SK-N-SH (cell line): Measurements from ENCODE around the gene ARHGAP26. TPM values are rescaled to one million over a fixed set of nuclear protein-coding genes. Genes with fewer than 3 reads are reported as not detected.

Experiments
- CTCF ChIA-PET: fragments of 300-600, 350-600 bp; formaldehyde crosslinking; extraction: SDS; loops from one replicate; lab custom pipeline; 2021; lab: Yijun Ruan, JAX
- POLR2A ChIA-PET: fragments of 350-600 bp; sonication (Branson Sonifier 250); formaldehyde crosslinking; extraction: SDS; loops from one replicate; lab custom pipeline; 2020; ENCODE audit warnings: antibody characterized with exemption, inconsistent platforms; lab: Yijun Ruan, JAX
- DNase-seq: peaks from one replicate; pipeline ENCODE4 v3.0.0; 2012
- H2AFZ ChIP-seq: fragments of 200-600 bp; sonication (generic); 2 replicates; pipeline ENCODE4 v1.8.1; 2016; ENCODE audit warnings: antibody characterized with exemption, mild to moderate bottlenecking, low read depth
- H3F3A ChIP-seq: fragments of 200-600 bp; sonication (generic); replicated peaks from 2 replicates; pipeline ENCODE3; 2016; ENCODE audit warnings: antibody characterized with exemption, mild to moderate bottlenecking; ENCODE audit not compliant: insufficient read depth
- H3K27ac ChIP-seq, 2 experiments: fragments of 200-500 bp in 1 of 2; fragments of 200-600 bp in 1 of 2; sonication (Bioruptor generic) in 1 of 2; sonication (generic), shearing (Covaris generic) in 1 of 2; 2 replicates each; pipeline versions ENCODE4 v1.5.1 to v1.6.1; 2014 to 2016; ENCODE audit warnings: low read depth in 2 of 2, inconsistent platforms in 1 of 2, low read length in 1 of 2, mild to moderate bottlenecking in 1 of 2, mixed read lengths in 1 of 2
- H3K27me3 ChIP-seq: fragments of 200-600 bp; sonication (generic), shearing (Covaris generic); 2 replicates; pipeline ENCODE4 v1.6.1; 2016; ENCODE audit warnings: mixed run types; ENCODE audit not compliant: insufficient read depth
- H3K36me3 ChIP-seq, 2 experiments: fragments of 200-500 bp in 1 of 2; fragments of 200-600 bp in 1 of 2; sonication (Bioruptor generic) in 1 of 2; sonication (generic) in 1 of 2; replicated peaks in 1 of 2; 2 replicates each; pipeline versions ENCODE3 to v1.5.1; 2014 to 2016; ENCODE audit warnings: low read length in 1 of 2, mild to moderate bottlenecking in 1 of 2; ENCODE audit not compliant: insufficient read depth in 2 of 2, control insufficient read depth in 1 of 2
- H3K4me1 ChIP-seq, 2 experiments: fragments of 200-500 bp in 1 of 2; fragments of 200-600 bp in 1 of 2; sonication (Bioruptor generic) in 1 of 2; sonication (generic), shearing (Covaris generic) in 1 of 2; 2 replicates each; pipeline versions ENCODE4 v1.5.1 to v1.6.1; 2014 to 2016; ENCODE audit warnings: low read depth in 1 of 2, low read length in 1 of 2, mixed run types in 1 of 2; ENCODE audit not compliant: insufficient read depth in 2 of 2, control insufficient read depth in 1 of 2
- H3K4me2 ChIP-seq: fragments of 200-600 bp; sonication (generic), shearing (Covaris generic); 2 replicates; pipeline ENCODE4 v1.6.1; 2017; ENCODE audit warnings: mixed run types
- H3K4me3 ChIP-seq, 2 experiments: fragments of 200-500 bp in 1 of 2; fragments of 200-600 bp in 1 of 2; sonication (Bioruptor generic) in 1 of 2; sonication (generic), shearing (Covaris generic) in 1 of 2; 2 replicates each; pipeline versions ENCODE4 v1.5.1 to v1.8.1; 2014 to 2016; ENCODE audit warnings: low read depth in 2 of 2, inconsistent platforms in 1 of 2, low read length in 1 of 2, mild to moderate bottlenecking in 1 of 2, mixed read lengths in 1 of 2, moderate library complexity in 1 of 2
- H3K79me2 ChIP-seq: fragments of 200-600 bp; sonication (generic); 2 replicates; pipeline ENCODE4 v1.8.1; 2017; ENCODE audit warnings: mild to moderate bottlenecking; ENCODE audit not compliant: insufficient read depth
- H3K9ac ChIP-seq: fragments of 200-600 bp; sonication (generic); 2 replicates; pipeline ENCODE4 v1.6.1; 2017; ENCODE audit warnings: mixed run types
- H3K9me2 ChIP-seq: fragments of 200-600 bp; sonication (generic); 2 replicates; pipeline ENCODE4 v1.6.1; 2017; ENCODE audit warnings: mixed run types
- H3K9me3 ChIP-seq: fragments of 200-600 bp; sonication (generic); 2 replicates; pipeline ENCODE4 v1.6.1; 2017; ENCODE audit warnings: mixed run types, mild to moderate bottlenecking, moderate library complexity
- H4K20me1 ChIP-seq: fragments of 200-600 bp; sonication (generic); 2 replicates; pipeline ENCODE4 v1.6.1; 2017; ENCODE audit warnings: mild to moderate bottlenecking, mixed run types; ENCODE audit not compliant: insufficient read depth
- EP300 ChIP-seq, 2 experiments: IDR thresholded peaks; 2 replicates each; pipeline versions ENCODE4 v1.4.0 to v1.6.1; 2012; ENCODE audit warnings: borderline replicate concordance in 1 of 2, low read depth in 1 of 2, low read length in 1 of 2
- EZH2phosphoT487 ChIP-seq: fragments of 200-600 bp; sonication (generic); IDR thresholded peaks from 2 replicates; pipeline ENCODE4 v1.6.1; 2017; ENCODE audit warnings: low read depth, mixed run types, mild to moderate bottlenecking, antibody characterized with exemption, moderate library complexity, borderline replicate concordance
- FOXJ3 ChIP-seq: sonication (generic); formaldehyde crosslinking; IDR thresholded peaks from 2 replicates; pipeline ENCODE4 v1.5.1; 2020; ENCODE audit warnings: mild to moderate bottlenecking, missing genetic modification reagents
- GATA2 ChIP-seq: sonication (generic); formaldehyde crosslinking; IDR thresholded peaks from 2 replicates; pipeline ENCODE4 v1.5.0; 2020; ENCODE audit warnings: mild to moderate bottlenecking, missing genetic modification reagents
- TCF12 ChIP-seq: IDR thresholded peaks from 2 replicates; pipeline ENCODE4 v1.4.0; 2012
- TEAD4 ChIP-seq: IDR thresholded peaks from 2 replicates; pipeline ENCODE4 v1.4.0; 2012; ENCODE audit warnings: mild to moderate bottlenecking, borderline replicate concordance; ENCODE audit not compliant: insufficient read depth
- YY1 ChIP-seq: IDR thresholded peaks from 2 replicates; pipeline ENCODE4 v1.4.0; 2012; ENCODE audit warnings: low read depth, mild to moderate bottlenecking
- WGBS: methylation state at CpG from one replicate; pipeline ENCODE4 v1.1.6; 2017; ENCODE audit warnings: low lambda C conversion rate; 5-methylcytosine and 5-hydroxymethylcytosine counted together
- polyA plus RNA-seq, 3 experiments: library from polyadenylated mRNA; depleted of rRNA; stranded (reverse); fragments of >200 nt; gene quantifications; 2 replicates each; pipeline ENCODE4 v1.2.3, GENCODE V29; 2012
- TF ChIP-seq, protein P1 (sequence below): IDR thresholded peaks from 2 replicates; pipeline ENCODE4 v1.4.0; 2012; ENCODE audit warnings: low read depth
- TF ChIP-seq, protein P2 (sequence below): IDR thresholded peaks from 2 replicates; pipeline ENCODE4 v1.6.1; 2012; ENCODE audit warnings: mild to moderate bottlenecking, low read depth, low read length, moderate library complexity
- TF ChIP-seq, protein P3 (sequence below): fragments of 150-350 bp; IDR thresholded peaks from 2 replicates; pipeline ENCODE4 v1.6.1; 2017; ENCODE audit warnings: antibody characterized with exemption, low read length, low read depth, borderline replicate concordance

Gene ARHGAP26
- polyA plus RNA-seq, 1 of the 3 experiments (the other 2 are of a cell fraction): 6.1 TPM

DNA sequence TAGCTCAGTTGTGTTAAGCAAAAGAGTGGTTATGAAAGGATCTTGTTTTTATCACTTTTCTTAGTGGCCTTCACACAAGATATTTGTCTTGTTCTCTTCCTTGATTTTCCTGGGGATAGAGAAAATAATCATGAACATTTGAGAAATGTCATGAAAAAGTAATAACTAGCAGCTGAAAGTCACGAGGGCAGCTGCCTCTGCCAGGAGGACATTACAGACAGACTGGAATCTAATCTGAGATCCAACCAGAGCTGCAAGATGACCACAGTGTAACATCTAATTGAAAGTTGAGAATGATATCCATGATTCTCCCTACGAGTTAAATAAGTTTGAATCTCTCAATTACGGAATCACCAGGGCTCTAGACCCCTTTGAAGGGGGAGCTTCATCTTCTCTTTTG, 274.9 kb downstream of the ARHGAP26 start (continued):
- TF ChIP-seq, protein P1, sequence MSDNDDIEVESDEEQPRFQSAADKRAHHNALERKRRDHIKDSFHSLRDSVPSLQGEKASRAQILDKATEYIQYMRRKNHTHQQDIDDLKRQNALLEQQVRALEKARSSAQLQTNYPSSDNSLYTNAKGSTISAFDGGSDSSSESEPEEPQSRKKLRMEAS: no peak
- TF ChIP-seq, all 33 proteins: peak for 0

- Histone ChIP-seq H3K9me2 (no peaks in the 10 kb centered on the region), H3K27me3 (no peaks in the 10 kb centered on the region), H2AFZ (no peak overlapping the region), H3K4me2 (no peak overlapping the region), H3K4me1 (peaks cover 11 to 14% of the 10 kb centered on the region in 2 experiments; a peak in 3 of 4 replicates), H3K36me3 (peaks cover 0 to 21% of the 10 kb centered on the region in 2 experiments), H3K9ac (no peak overlapping the region), H3K9me3 (no peaks in the 10 kb centered on the region), H3K79me2 (no peaks in the 10 kb centered on the region), H3F3A (no peaks in the 10 kb centered on the region), H4K20me1 (no peaks in the 10 kb centered on the region), H3K27ac (no peak overlapping the region), H3K4me3 (no peak overlapping the region)
- 96% methylated on average over 1 of the region's 1 CpG for WGBS
- no peak for DNase-seq
- POLR2A ChIA-PET: no interaction called here
- no peak for TF ChIP-seq YY1
- no peak for TF ChIP-seq GATA2 (CRISPR knock-in tag)
- CTCF ChIA-PET: no interaction called here
Observed at GRCh38 chr5:143046314-143046713, 276.1 kb downstream of the ARHGAP26 start.

GRCh38 chr5:143047091-143047490, 276.9 kb downstream of the ARHGAP26 start:
- no peaks in the 10 kb centered on the region for H3K9me2 ChIP-seq
- peaks cover 0 to 14% of the 10 kb centered on the region in 2 experiments for H3K36me3 ChIP-seq
- no peak overlapping the region for H3K4me3 ChIP-seq
- H3K27ac ChIP-seq: no peak overlapping the region
- no peaks in the 10 kb centered on the region for H3K79me2 ChIP-seq
- H4K20me1 ChIP-seq: no peaks in the 10 kb centered on the region
- no peak for DNase-seq
- WGBS: 75% methylated on average over 1 of the region's 1 CpG
- no peak overlapping the region for H2AFZ ChIP-seq
- H3F3A ChIP-seq: no peaks in the 10 kb centered on the region
- ChIA-PET CTCF (no interaction called here), POLR2A (no interaction called here)
- H3K27me3 ChIP-seq: no peaks in the 10 kb centered on the region
- H3K9ac ChIP-seq: no peak overlapping the region
- H3K4me2 ChIP-seq: no peak overlapping the region
- no peaks in the 10 kb centered on the region for H3K9me3 ChIP-seq
- peaks cover 6 to 15% of the 10 kb centered on the region in 2 experiments; a peak in 3 of 4 replicates for H3K4me1 ChIP-seq
- TF ChIP-seq, protein P2, sequence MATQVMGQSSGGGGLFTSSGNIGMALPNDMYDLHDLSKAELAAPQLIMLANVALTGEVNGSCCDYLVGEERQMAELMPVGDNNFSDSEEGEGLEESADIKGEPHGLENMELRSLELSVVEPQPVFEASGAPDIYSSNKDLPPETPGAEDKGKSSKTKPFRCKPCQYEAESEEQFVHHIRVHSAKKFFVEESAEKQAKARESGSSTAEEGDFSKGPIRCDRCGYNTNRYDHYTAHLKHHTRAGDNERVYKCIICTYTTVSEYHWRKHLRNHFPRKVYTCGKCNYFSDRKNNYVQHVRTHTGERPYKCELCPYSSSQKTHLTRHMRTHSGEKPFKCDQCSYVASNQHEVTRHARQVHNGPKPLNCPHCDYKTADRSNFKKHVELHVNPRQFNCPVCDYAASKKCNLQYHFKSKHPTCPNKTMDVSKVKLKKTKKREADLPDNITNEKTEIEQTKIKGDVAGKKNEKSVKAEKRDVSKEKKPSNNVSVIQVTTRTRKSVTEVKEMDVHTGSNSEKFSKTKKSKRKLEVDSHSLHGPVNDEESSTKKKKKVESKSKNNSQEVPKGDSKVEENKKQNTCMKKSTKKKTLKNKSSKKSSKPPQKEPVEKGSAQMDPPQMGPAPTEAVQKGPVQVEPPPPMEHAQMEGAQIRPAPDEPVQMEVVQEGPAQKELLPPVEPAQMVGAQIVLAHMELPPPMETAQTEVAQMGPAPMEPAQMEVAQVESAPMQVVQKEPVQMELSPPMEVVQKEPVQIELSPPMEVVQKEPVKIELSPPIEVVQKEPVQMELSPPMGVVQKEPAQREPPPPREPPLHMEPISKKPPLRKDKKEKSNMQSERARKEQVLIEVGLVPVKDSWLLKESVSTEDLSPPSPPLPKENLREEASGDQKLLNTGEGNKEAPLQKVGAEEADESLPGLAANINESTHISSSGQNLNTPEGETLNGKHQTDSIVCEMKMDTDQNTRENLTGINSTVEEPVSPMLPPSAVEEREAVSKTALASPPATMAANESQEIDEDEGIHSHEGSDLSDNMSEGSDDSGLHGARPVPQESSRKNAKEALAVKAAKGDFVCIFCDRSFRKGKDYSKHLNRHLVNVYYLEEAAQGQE: no peak
- no peak for TF ChIP-seq EP300 (IDR thresholded peaks at IDR 0.05; ENCODE audit: borderline replicate concordance in 1 of 2, low read depth in 1 of 2, low read length in 1 of 2)
- TF ChIP-seq EZH2phosphoT487: no peak
- no peak for TF ChIP-seq TCF12
- no peak for TF ChIP-seq TEAD4
- TF ChIP-seq, protein P3, sequence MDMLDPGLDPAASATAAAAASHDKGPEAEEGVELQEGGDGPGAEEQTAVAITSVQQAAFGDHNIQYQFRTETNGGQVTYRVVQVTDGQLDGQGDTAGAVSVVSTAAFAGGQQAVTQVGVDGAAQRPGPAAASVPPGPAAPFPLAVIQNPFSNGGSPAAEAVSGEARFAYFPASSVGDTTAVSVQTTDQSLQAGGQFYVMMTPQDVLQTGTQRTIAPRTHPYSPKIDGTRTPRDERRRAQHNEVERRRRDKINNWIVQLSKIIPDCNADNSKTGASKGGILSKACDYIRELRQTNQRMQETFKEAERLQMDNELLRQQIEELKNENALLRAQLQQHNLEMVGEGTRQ: no peak
- no peak for TF ChIP-seq FOXJ3 (CRISPR knock-in tag)
